HEK293T (cell line): Measurements from ENCODE around the gene PPARA.
A peak's percentile ranks its signal among the peaks of the same experiment; 100 is the strongest.

Experiments
- CTCF ChIA-PET: fragments of 350-600 bp; formaldehyde crosslinking; extraction: SDS; loops from one replicate; lab custom pipeline; 2021; ENCODE audit warnings: antibody characterized with exemption, inconsistent platforms; lab: Yijun Ruan, JAX
- POLR2A ChIA-PET: fragments of 350-600 bp; formaldehyde crosslinking; extraction: SDS; loops from one replicate; lab custom pipeline; 2020; ENCODE audit warnings: antibody characterized with exemption, inconsistent platforms; lab: Yijun Ruan, JAX
- DNase-seq: peaks from one replicate; pipeline ENCODE4 v3.0.0; 2012; ENCODE audit warnings: mixed read lengths; ENCODE audit errors: extremely low spot score
- ARNT ChIP-seq: fragments of 450-650 bp; IDR thresholded peaks from 2 replicates; pipeline ENCODE4 v1.6.1; 2017; ENCODE audit warnings: mild to moderate bottlenecking
- BHLHE40 ChIP-seq: fragments of 450-650 bp; IDR thresholded peaks from 2 replicates; pipeline ENCODE4 v1.6.1; 2016; ENCODE audit warnings: mild to moderate bottlenecking, moderate library complexity, borderline replicate concordance
- CTBP1 ChIP-seq: fragments of 450-650 bp; IDR thresholded peaks from 2 replicates; pipeline ENCODE4 v1.6.1; 2016; ENCODE audit warnings: borderline replicate concordance
- ELF4 ChIP-seq: fragments of 450-650 bp; IDR thresholded peaks from 2 replicates; pipeline ENCODE4 v1.6.1; 2017; ENCODE audit warnings: antibody characterized with exemption
- FOXA1 ChIP-seq: fragments of 450-650 bp; IDR thresholded peaks from 2 replicates; pipeline ENCODE4 v1.6.1; 2016; ENCODE audit warnings: mild to moderate bottlenecking
- FOXK2 ChIP-seq: fragments of 450-650 bp; IDR thresholded peaks from 2 replicates; pipeline ENCODE4 v1.6.1; 2016; ENCODE audit warnings: mild to moderate bottlenecking
- FOXM1 ChIP-seq: fragments of 450-650 bp; IDR thresholded peaks from 2 replicates; pipeline ENCODE4 v1.6.1; 2017; ENCODE audit warnings: mild to moderate bottlenecking, borderline replicate concordance
- HDGF ChIP-seq: fragments of 450-650 bp; IDR thresholded peaks from 2 replicates; pipeline ENCODE4 v1.6.1; 2017; ENCODE audit warnings: antibody characterized with exemption, borderline replicate concordance
- L3MBTL2 ChIP-seq: fragments of 450-650 bp; conservative IDR thresholded peaks from 2 replicates; pipeline ENCODE4 v1.6.1; 2016; ENCODE audit warnings: mild to moderate bottlenecking
- LEF1 ChIP-seq: fragments of 450-650 bp; IDR thresholded peaks from 2 replicates; pipeline ENCODE4 v1.6.1; 2017; ENCODE audit warnings: mild to moderate bottlenecking, borderline replicate concordance
- NFRKB ChIP-seq: fragments of 450-650 bp; IDR thresholded peaks from 2 replicates; pipeline ENCODE4 v1.6.1; 2016; ENCODE audit warnings: mild to moderate bottlenecking, moderate library complexity
- SP1 ChIP-seq: fragments of 450-650 bp; IDR thresholded peaks from 2 replicates; pipeline ENCODE4 v1.6.1; 2017
- SUZ12 ChIP-seq: fragments of 450-650 bp; IDR thresholded peaks from 2 replicates; pipeline ENCODE4 v1.6.1; 2016; ENCODE audit warnings: mild to moderate bottlenecking
- TARDBP ChIP-seq: fragments of 450-650 bp; IDR thresholded peaks from 2 replicates; pipeline ENCODE4 v1.6.1; 2016
- ZNF384 ChIP-seq: fragments of 450-650 bp; IDR thresholded peaks from 2 replicates; pipeline ENCODE4 v1.6.1; 2016
- TF ChIP-seq, protein P1 (sequence below): fragments of 450-650 bp; IDR thresholded peaks from 2 replicates; pipeline ENCODE4 v1.6.1; 2016

Gene PPARA

DNA sequence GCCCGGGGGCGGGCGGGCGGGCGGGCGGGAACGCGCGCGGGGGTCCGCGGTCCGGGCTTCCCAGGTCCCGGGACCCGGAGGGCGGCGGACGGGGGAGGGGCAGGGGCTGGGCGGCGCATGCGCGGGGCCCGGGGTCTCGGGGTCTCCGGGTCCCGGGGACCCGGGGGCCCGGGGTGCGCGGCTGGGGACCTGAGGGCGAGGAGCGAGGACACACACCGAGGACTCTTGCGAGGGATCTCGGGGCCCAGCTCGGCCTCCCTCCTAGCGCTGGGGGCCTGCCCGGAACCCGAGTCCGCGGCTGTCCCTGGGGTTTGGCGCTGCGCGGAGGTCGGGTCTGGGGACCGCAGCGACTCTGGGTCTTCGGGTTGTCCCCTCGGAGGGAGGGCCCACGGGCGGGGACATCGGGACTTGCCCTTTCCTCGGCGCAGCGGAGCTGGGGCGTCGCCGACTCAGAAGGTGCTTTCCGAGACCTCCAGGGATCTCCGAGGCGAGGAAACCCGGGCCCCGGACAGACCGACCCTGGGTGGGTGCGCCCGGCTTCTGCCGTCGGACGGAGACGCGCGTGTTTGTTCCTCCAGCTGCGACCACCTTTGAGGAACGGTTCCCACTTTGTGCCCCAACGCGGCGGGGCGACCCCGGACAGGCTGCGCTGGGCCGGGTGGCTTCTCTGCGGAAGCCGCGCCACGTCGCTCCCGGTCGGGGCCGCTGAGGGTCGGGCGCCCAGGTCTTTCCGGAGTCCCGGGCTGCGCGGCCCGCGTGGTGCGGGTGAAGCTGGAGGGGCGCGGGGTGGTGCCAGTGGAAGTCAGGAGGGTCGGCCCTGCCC, 540 bp downstream of the PPARA start:
- ChIA-PET CTCF (no interaction called here), POLR2A (interaction anchor here (1.0 kb wide), 1 partner anchor 117 kb away, joined by 3 read pairs; the partner anchor contains the start of gene TTC38)
- TF ChIP-seq L3MBTL2 (no peak), ELF4 (no peak), NFRKB (no peak), CTBP1 (no peak), LEF1 (no peak), ZNF384 (no peak), SUZ12 (no peak), HDGF (no peak), SP1 (no peak), FOXK2 (no peak), ARNT (no peak), TARDBP (no peak), FOXA1 (no peak), BHLHE40 (no peak)
- peak; percentile 67 for DNase-seq

DNA sequence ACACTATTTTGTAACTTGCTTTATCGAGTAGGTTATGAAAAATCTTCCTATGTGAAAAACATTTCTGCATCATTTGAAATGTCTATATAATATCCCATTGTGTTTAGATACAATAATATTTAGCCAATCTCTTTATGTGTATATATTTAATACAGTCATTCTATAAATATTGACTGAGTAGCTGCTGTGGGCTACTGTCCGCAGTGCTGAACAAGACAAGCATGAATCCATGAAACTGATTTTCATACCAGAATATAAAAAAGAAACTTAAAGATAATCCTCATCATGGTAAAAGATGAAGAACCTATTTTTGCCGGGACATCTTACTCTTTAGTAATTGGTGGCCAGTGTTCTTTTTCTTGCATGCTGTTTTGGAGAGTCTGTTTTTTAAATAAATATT, 3.6 kb downstream of the PPARA start:
- ChIA-PET POLR2A (no interaction called here), CTCF (no interaction called here)
- TF ChIP-seq, protein P1, sequence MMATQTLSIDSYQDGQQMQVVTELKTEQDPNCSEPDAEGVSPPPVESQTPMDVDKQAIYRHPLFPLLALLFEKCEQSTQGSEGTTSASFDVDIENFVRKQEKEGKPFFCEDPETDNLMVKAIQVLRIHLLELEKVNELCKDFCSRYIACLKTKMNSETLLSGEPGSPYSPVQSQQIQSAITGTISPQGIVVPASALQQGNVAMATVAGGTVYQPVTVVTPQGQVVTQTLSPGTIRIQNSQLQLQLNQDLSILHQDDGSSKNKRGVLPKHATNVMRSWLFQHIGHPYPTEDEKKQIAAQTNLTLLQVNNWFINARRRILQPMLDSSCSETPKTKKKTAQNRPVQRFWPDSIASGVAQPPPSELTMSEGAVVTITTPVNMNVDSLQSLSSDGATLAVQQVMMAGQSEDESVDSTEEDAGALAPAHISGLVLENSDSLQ = no peak
- TF ChIP-seq FOXA1 (no peak), FOXM1 (no peak), LEF1 (no peak)
- DNase-seq = no peak

DNA sequence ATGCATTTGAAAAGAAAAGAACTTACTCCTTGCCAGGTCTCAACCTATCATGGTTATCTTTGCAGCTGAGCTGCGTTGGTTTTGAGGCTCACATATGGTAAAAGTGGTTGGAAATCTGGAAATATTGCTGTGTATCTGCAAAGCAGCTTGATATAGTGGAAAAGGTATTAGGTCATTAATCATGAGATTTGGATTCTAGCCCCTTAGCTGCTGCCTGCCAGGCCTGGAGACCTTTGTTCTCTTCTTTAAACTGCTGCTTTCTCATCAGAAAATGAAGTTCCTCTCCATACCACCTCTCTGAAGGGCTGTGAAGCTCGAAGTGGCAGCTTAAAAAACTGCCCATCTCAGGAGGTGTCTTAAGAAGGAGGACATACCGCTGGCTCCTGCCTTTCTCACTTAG, 5.7 kb downstream of the PPARA start:
- TF ChIP-seq, protein P1 = no peak
- TF ChIP-seq ARNT (no peak), ZNF384 (no peak), BHLHE40 (no peak), FOXK2 (no peak), NFRKB (no peak), CTBP1 (no peak), FOXM1 (no peak), SUZ12 (no peak), FOXA1 (no peak), TARDBP (no peak), ELF4 (no peak), SP1 (no peak), LEF1 (no peak), HDGF (no peak), L3MBTL2 (no peak)
- CTCF ChIA-PET = no interaction called here
- DNase-seq = no peak
- POLR2A ChIA-PET = no interaction called here

DNA sequence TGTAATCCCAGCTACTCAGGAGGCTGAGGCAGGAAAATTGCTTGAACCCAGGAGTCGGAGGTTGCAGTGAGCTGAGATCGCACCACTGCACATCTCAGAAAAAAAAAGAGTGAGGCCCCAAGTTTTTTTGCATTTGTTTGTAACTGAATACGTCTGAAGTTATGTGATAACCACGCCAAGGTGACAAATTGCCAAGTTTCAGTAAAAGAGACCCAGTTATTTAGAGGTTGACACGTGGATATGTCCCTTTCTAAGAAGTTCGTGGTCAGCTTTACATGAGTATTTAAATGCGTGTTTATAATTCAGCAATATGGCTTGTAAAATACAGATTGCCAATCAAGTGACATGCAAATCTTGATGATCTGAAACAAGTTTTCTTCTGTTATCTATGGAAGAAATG, 8.0 kb downstream of the PPARA start:
- no peak for TF ChIP-seq FOXK2
- no peak for TF ChIP-seq ARNT
- no peak for TF ChIP-seq NFRKB
- TF ChIP-seq, protein P1 = no peak
- TF ChIP-seq BHLHE40 = no peak
- ChIA-PET CTCF (no interaction called here), POLR2A (no interaction called here)
- DNase-seq = no peak

DNA sequence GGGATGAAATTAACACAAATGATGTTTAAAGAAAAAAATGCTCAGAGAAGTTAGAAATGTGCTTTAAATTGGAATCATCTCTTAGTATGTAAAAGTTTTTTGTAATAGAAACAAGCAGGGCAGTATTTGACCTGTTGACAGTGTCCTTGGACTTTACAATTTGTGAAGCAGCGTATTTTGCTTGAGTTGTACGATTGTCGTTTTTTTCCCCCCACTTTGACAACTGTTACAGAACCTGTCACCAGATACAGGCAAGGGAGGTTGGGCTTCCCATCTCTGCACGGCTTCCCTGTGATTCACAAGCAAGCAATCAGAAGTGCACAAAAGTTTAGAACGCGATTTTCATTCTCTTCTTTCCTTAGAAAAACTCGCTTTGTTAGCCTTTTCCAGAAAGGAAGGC, 8.9 kb downstream of the PPARA start:
- ChIA-PET CTCF (no interaction called here), POLR2A (no interaction called here)
- TF ChIP-seq TARDBP = no peak
- no peak for TF ChIP-seq SP1
- no peak for TF ChIP-seq CTBP1
- TF ChIP-seq L3MBTL2 = no peak
- no peak for DNase-seq

DNA sequence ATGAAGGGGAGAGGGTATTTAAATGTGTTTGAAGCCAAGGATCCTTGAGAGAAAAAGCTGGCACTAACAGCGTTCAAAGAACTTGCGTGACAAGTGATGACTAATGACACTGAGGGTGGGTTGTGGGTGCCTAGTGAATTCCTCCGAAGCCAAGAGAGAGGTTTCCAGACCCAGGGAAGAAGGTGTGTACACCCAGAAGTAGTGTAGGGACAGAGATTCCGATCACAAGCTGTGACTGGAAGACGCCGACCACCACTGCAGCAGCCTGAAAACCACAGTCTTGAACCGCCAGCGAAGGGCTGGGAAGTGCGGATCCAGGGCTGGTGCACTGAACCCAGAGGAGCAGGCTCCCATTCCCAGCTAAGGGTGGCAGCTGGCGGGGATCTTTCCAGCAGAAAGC, 9.5 kb downstream of the PPARA start:
- DNase-seq = no peak
- no peak for TF ChIP-seq ELF4
- no peak for TF ChIP-seq L3MBTL2
- no peak for TF ChIP-seq ZNF384
- no peak for TF ChIP-seq LEF1
- no peak for TF ChIP-seq FOXA1
- no peak for TF ChIP-seq SP1
- TF ChIP-seq CTBP1 = no peak
- no peak for TF ChIP-seq HDGF
- no peak for TF ChIP-seq BHLHE40
- TF ChIP-seq TARDBP = no peak
- no peak for TF ChIP-seq FOXM1
- no peak for TF ChIP-seq SUZ12
- TF ChIP-seq NFRKB = no peak
- no peak for TF ChIP-seq ARNT
- POLR2A ChIA-PET = no interaction called here
- CTCF ChIA-PET = no interaction called here

DNA sequence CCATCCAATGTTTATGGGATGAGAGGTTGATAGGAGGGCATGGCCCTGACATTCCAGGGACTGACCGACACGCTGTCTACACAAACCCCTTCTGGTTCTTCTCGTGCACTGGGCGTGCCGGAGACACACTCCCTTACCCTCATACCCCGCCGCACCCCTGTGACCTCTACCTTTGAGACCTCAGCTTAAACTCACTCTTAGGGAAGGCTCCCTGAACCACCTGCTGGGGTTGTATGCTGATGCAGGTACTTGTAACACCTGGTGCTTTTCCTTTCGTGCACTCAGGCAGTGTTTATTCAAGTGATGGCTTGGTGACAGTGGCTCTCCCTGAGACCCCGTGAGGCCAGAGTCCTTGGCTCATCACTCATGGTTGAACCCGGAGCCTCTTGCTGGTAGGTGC, 12.0 kb downstream of the PPARA start:
- no peak for DNase-seq
- TF ChIP-seq CTBP1 = no peak
- ChIA-PET POLR2A (no interaction called here), CTCF (no interaction called here)
